Measurements from ENCODE around the gene CCDC107.

Gene CCDC107

GRCh38 chr9:35665471-35665818, 7.4 kb downstream of the CCDC107 start:
- H3K4me3 ChIP-seq (replicated peaks; ENCODE audit: low read depth, low read length): peak overlapping the region; percentile 61
- DNase-seq (ENCODE audit: low read depth): no peak
- no peak for TF ChIP-seq CTCF (IDR thresholded peaks at IDR 0.05; ENCODE audit: low read length, missing control alignments)

DNA sequence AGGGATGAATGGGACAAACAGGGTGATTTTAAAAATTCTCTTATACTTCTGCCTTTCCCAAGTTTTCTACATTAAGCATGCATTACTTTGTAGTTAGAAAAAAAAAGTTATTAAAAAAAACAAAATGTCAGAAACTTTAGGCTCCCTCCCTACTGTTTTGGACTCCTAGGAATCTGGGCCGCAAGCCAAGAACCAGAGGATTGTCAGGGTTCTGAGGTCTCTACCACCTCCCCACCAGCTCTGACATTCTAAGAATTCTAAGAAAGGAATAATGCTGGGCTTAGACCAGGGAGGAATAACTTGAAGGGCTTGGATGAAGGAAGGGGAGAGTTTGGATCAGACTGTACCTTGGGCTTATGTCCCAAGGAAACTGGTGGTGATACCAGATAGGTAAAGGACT, 8.0 kb downstream of the CCDC107 start:
- no peak overlapping the region for H3K4me3 ChIP-seq (replicated peaks; ENCODE audit: low read depth, low read length)
- peak; percentile 46 for DNase-seq (ENCODE audit: low read depth)
- no peak for TF ChIP-seq CTCF (IDR thresholded peaks at IDR 0.05; ENCODE audit: low read length, missing control alignments)

DNA sequence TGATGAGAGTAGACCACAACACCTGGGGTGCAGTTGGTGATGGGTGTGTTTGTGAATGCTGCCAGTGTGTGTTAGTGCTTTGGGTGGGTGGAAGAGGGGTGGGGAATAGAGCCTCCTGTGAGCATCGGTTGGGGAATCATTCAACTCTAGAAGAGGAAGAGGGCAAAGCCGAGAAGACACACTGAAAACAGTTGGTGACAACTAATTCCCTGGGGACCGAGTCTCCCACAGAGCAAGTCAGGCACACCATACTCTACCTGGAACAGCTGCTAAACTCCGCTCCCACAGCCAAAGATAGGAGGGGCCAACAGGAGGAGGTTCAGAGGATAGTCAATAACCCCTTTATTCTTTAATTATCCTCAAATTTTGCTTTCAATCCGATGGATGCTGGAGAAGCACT, 8.5 kb downstream of the CCDC107 start:
- DNase-seq (ENCODE audit: low read depth): no peak
- no peak for TF ChIP-seq CTCF (IDR thresholded peaks at IDR 0.05; ENCODE audit: low read length, missing control alignments)
- no peak overlapping the region for H3K4me3 ChIP-seq (replicated peaks; ENCODE audit: low read depth, low read length)

DNA sequence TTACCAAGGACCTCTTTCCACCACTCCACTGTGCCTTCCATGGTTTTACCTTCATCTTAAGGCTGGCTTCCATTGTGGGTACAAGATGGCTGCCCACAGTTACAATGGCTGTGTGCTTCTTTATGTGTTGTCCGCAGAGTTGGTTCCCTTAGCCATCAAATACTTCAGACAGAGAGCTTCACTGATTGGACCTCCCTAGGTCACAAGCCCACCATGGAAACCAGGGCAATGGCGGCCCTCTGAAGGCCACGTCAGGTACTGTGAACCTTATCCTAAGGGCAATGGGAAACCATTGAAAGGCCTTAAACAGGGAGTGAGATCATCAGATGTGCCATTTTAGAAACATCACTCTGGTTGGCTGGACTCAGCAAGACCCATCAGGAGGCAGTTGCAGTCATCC, 9.8 kb downstream of the CCDC107 start:
- no peak for TF ChIP-seq CTCF (IDR thresholded peaks at IDR 0.05; ENCODE audit: low read length, missing control alignments)
- H3K4me3 ChIP-seq (replicated peaks; ENCODE audit: low read depth, low read length): no peak overlapping the region
- no peak for DNase-seq (ENCODE audit: low read depth)

- DNase-seq (ENCODE audit: low read depth): no peak
- no peak for TF ChIP-seq CTCF (IDR thresholded peaks at IDR 0.05; ENCODE audit: low read length, missing control alignments)
- H3K4me3 ChIP-seq (replicated peaks; ENCODE audit: low read depth, low read length): no peak overlapping the region
Measured at GRCh38 chr9:35669331-35670145, 11.4 kb downstream of the CCDC107 start.

DNA sequence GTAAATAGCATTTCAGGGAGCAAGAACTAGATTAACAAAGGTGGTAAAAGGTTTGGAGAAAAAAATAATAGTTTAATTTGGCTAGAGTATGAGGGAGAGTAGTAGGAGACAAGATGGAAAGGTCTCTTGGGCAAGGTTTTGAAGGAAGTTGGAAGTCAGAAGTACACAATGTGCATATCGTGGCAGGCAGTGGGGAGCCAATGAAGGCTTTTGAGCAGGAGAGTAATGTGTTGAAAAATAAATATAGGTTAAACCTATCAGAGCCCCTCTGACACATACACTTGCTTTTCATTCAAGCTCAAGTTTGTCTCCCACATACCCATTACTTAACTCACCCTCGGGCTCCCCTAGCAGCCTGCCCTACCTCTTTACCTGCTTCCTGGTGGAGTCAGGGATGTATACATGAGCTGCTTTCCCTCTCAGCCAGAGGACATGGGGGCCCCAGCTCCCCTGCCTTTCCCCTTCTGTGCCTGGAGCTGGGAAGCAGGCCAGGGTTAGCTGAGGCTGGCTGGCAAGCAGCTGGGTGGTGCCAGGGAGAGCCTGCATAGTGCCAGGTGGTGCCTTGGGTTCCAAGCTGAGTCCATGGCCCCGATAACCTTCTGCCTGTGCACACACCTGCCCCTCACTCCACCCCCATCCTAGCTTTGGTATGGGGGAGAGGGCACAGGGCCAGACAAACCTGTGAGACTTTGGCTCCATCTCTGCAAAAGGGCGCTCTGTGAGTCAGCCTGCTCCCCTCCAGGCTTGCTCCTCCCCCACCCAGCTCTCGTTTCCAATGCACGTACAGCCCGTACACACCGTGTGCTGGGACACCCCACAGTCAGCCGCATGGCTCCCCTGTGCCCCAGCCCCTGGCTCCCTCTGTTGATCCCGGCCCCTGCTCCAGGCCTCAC, 15.3 kb downstream of the CCDC107 start, which contains the start of gene CA9:
Gene CA9 (plus strand): TSS at position 797 of the 893 bp plus-strand sequence. CDS start 32 bp downstream, at position 829.
- DNase-seq (ENCODE audit: low read depth): no peak
- no peak within 1 kb of the TSS for H3K4me3 ChIP-seq (replicated peaks; ENCODE audit: low read depth, low read length)
- TF ChIP-seq CTCF (IDR thresholded peaks at IDR 0.05; ENCODE audit: low read length, missing control alignments): no peak

Data from fibroblast of pulmonary artery (primary cell).